ENCODE data around the gene HSD17B1.

The HSD17B1 gene

DNA sequence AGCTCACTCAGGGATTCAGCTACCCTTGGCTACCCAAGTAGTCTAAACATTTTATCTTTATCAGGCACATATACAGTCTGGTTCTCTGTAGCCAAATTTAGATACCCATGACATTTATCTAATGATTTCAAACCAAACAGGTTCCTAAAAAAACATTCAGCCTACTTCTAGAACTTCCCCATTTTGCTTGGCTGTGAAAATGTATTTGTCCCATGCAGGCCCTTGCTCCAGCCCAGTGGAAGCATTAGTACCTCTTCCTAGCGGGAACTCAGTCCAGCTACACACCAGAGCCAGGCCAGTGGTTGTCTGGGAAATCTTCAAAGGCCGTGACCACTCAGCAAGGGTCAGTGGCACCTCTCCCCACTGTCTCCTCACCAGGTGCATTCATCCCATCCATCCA is 42.9 kb upstream of the HSD17B1 start:
- H3K4me2 ChIP-seq: no peak overlapping the region
- H2AFZ ChIP-seq (ENCODE audit: low read depth): no peak overlapping the region
- no peaks in the 10 kb centered on the region for H4K20me1 ChIP-seq (ENCODE audit: insufficient read depth)
- H3K4me1 ChIP-seq (ENCODE audit: low read depth, poor library complexity, severe bottlenecking): no peaks in the 10 kb centered on the region
- H3K36me3 ChIP-seq (ENCODE audit: insufficient read depth): no peaks in the 10 kb centered on the region
- no peaks in the 10 kb centered on the region for H3K27me3 ChIP-seq (ENCODE audit: insufficient read depth, low read depth)
- no peaks in the 10 kb centered on the region for H3K79me2 ChIP-seq (ENCODE audit: insufficient read depth, low read depth)
- TF ChIP-seq CTCF (conservative IDR thresholded peaks at IDR 0.05; ENCODE audit: low read depth, low read length): no peak
- no peak overlapping the region for H3K4me3 ChIP-seq (IDR thresholded peaks at IDR 0.05; ENCODE audit: insufficient read depth, low read depth, low read length)
- H3K27ac ChIP-seq: no peak overlapping the region
- H3K9ac ChIP-seq: no peak overlapping the region

DNA sequence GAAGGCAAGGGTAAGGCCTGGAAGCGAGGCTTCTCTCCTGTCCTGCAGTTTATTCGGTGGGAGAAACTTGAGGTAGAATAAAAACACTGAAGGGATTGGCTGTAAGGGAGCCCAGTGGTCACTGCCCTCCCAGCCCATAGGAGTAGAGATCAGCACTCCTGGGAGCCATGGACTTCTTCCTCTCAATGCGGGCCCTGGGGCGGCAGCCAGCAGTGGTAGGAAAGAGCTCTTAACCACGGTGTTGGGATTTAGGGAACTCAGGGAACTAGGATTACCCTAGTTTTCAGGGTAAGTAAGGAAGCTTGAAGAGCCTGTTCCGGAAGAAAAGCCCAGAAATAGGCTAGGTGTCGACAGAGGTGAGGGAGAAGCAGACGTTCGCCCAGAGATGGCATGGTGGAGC is 40.5 kb upstream of the HSD17B1 start:
- H3K27ac ChIP-seq: no peak overlapping the region
- H3K9ac ChIP-seq: no peak overlapping the region
- no peak overlapping the region for H3K4me3 ChIP-seq (IDR thresholded peaks at IDR 0.05; ENCODE audit: insufficient read depth, low read depth, low read length)
- no peak overlapping the region for H3K4me2 ChIP-seq
- no peak for TF ChIP-seq CTCF (conservative IDR thresholded peaks at IDR 0.05; ENCODE audit: low read depth, low read length)
- H3K36me3 ChIP-seq (ENCODE audit: insufficient read depth): no peaks in the 10 kb centered on the region
- no peak overlapping the region for H2AFZ ChIP-seq (ENCODE audit: low read depth)
- H3K79me2 ChIP-seq (ENCODE audit: insufficient read depth, low read depth): no peaks in the 10 kb centered on the region
- no peaks in the 10 kb centered on the region for H3K27me3 ChIP-seq (ENCODE audit: insufficient read depth, low read depth)
- H4K20me1 ChIP-seq (ENCODE audit: insufficient read depth): no peaks in the 10 kb centered on the region
- peaks cover 3% of the 10 kb centered on the region for H3K4me1 ChIP-seq (ENCODE audit: low read depth, poor library complexity, severe bottlenecking)

DNA sequence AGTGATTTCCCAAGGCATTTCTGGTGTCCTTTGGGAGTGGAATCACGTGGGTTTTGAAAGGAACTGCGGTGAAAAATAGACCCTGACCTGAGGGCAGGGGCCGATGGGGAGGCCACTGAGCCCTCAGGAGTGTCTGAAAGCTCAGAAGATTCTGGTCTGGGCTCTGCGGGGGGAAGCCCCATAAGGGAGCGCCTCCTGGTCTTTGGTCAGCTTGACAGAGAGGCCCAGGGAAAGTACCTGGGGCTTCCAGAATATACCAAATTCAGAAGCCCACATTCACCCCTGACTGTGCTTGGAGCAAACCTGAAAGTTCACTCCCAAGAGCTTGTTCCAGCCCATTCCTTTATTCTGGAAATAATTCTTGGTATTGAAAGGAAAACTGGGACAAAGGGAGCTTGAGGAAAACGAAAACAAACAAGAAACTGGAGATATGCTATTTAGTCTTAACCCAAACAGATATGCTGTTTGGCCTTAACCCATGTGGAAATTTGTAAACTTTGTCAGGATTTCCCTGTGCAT is 39.9 kb upstream of the HSD17B1 start:
- no peak for TF ChIP-seq CTCF (conservative IDR thresholded peaks at IDR 0.05; ENCODE audit: low read depth, low read length)
- no peaks in the 10 kb centered on the region for H3K27me3 ChIP-seq (ENCODE audit: insufficient read depth, low read depth)
- H3K4me2 ChIP-seq: no peak overlapping the region
- H3K79me2 ChIP-seq (ENCODE audit: insufficient read depth, low read depth): no peaks in the 10 kb centered on the region
- H3K4me3 ChIP-seq (IDR thresholded peaks at IDR 0.05; ENCODE audit: insufficient read depth, low read depth, low read length): no peak overlapping the region
- no peak overlapping the region for H2AFZ ChIP-seq (ENCODE audit: low read depth)
- no peak overlapping the region for H3K27ac ChIP-seq
- H4K20me1 ChIP-seq (ENCODE audit: insufficient read depth): no peaks in the 10 kb centered on the region
- peaks cover 8% of the 10 kb centered on the region for H3K4me1 ChIP-seq (ENCODE audit: low read depth, poor library complexity, severe bottlenecking)
- no peaks in the 10 kb centered on the region for H3K36me3 ChIP-seq (ENCODE audit: insufficient read depth)
- no peak overlapping the region for H3K9ac ChIP-seq

GRCh38 chr17:42513686-42514085 is 39.0 kb upstream of the HSD17B1 start:
- Histone ChIP-seq H3K36me3 (ENCODE audit: insufficient read depth) (no peaks in the 10 kb centered on the region), H3K27ac (no peak overlapping the region), H3K27me3 (ENCODE audit: insufficient read depth, low read depth) (no peaks in the 10 kb centered on the region), H2AFZ (ENCODE audit: low read depth) (no peak overlapping the region), H3K4me1 (ENCODE audit: low read depth, poor library complexity, severe bottlenecking) (peaks cover 16% of the 10 kb centered on the region), H3K4me2 (no peak overlapping the region), H4K20me1 (ENCODE audit: insufficient read depth) (no peaks in the 10 kb centered on the region), H3K79me2 (ENCODE audit: insufficient read depth, low read depth) (no peaks in the 10 kb centered on the region), H3K9ac (no peak overlapping the region), H3K4me3 (IDR thresholded peaks at IDR 0.05; ENCODE audit: insufficient read depth, low read depth, low read length) (no peak overlapping the region)
- TF ChIP-seq CTCF (conservative IDR thresholded peaks at IDR 0.05; ENCODE audit: low read depth, low read length): no peak
